Measurements from ENCODE around the gene MARCHF3.
"Not testable (repeated sequence)": the region's sequence is repeated elsewhere in the genome, so short reads cannot be mapped to it uniquely, and the experiment has no call there.

MARCHF3 gene

GRCh38 chr5:126866851-126867636 lies 163.3 kb downstream of the MARCHF3 start:
- DNase-seq, result no peak

- no peak for DNase-seq
Measured at GRCh38 chr5:126865299-126865698, 165.1 kb downstream of the MARCHF3 start.

DNA sequence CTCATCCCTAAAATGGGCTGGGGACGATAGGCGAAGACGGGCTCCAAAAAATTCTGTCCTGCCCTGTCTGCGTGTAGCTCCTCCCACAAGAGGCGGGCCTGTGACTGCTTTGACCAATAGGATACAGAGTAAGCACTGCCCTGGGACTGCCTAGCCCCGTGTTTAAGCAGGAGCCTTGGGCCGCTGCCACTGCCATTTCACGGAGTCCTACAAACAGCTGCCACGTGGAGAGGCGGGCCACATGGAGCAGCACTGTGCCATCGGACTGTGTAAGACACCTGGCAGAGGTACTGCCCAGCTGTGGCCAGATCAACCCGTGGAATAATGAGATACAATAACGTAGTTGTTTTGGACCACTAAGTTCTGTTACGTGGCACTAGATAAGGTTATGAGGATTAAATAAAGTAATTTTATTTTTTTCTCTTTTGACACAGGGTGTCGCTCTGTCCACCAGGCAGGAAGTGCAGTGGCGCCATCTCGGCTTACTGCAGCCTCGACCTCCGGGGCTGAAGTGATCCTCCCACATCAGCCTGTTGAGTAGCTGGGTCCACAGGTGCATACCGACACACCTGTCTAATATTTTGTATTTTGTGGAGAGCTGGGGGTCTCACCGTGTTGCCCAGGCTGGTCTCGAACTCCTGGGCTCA lies 166.2 kb downstream of the MARCHF3 start:
- DNase-seq, result no peak

- no peak for DNase-seq
Measured at GRCh38 chr5:126863402-126863801, 167.0 kb downstream of the MARCHF3 start.

GRCh38 chr5:126858441-126858840 lies 171.9 kb downstream of the MARCHF3 start:
- DNase-seq, result no peak

DNA sequence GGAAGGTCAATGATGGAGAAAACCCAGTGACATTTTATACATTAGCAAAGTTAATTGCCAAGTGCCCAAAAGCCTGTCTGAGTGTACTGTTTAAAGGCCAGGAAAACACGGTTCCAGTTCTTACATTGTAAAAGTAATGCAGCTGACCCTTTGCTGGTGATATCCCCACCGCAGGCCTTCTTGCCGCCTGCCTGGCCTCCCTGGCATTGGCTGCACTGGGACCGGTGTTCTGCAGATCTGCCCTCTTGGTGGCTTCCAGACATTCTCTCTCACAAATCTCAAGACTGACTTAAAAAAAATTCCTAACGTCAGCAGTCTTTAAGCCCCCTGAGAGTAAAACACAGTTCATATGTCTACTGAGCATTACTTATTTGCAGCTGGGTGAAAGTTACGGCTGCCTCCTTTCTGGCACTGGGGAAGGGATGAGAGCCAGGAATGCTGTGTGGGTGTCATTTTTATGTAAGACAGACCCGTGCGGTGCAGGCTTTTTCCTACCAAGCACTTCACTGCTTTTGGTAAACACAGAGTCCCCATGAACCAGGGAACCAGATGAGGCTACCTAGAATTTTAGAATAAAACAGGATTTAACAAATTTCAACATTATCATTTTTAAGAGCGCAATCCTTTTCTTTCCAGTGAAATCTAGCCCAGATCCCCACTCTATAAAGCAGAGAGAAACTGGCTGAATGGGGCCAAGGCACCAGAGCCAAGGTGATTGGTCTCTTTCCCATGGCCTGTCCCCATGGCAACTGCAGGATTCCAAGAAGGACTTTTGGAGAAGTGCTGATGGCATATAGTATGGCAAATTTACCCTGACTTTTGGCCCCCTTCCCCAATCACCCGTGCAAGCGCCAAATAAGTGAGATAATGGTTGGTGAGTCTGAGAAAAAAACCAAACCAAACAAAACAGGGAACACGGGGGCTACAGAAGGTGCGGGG lies 172.6 kb downstream of the MARCHF3 start:
- DNase-seq, result no peak

DNA sequence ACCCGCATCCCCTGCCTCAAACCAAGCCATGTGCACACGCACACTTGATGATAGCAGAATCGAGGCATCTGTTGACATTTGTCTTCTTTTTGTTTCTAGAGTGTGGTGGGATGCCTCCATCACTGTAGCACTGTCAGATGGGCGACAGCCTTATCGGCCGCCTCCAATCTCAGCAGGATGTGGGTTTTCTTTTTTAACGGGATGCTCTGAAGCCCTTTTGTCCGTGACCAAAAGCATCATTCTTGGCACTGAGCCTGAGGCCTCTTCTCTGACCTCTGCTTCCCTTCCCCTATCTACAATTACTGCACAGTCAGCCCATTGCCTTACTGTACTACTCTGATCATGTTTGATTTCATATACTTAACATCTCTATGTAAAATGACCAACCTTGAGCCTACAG lies 175.1 kb downstream of the MARCHF3 start:
- DNase-seq, result no peak

DNA sequence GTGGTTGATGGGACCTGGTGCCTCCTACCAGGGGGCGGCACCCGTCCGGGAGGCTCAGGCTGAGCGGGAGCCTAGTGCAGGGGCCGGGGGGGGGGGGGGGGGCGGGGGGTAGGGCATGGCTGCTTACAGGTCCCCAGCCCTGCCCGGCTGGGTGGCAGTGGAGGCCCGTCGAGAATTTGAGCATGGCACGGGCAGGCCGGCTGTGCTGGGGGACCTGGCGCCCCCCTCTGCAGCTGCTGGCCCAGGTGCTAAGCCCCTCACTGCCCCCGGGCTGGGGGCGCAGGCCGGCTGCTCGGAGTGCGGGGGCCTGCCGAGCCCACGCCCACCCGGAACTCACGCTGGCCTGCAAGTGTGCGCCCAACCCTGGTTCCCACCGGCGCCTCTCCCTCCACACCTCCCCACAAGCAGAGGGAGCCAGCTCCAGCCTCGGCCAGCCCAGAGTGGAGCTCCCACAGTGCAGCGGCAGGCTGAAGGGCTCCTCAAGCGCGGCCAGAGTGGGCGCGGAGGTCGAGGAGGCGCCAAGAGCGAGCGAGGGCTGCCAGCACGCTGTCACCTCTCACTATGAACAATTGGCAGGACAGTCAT lies 175.7 kb downstream of the MARCHF3 start:
- DNase-seq, result no peak

GRCh38 chr5:126853541-126854307 lies 176.6 kb downstream of the MARCHF3 start:
- DNase-seq, result not testable (repeated sequence)

- no peak for DNase-seq
Measured at GRCh38 chr5:126852841-126853271, 177.5 kb downstream of the MARCHF3 start.

DNA sequence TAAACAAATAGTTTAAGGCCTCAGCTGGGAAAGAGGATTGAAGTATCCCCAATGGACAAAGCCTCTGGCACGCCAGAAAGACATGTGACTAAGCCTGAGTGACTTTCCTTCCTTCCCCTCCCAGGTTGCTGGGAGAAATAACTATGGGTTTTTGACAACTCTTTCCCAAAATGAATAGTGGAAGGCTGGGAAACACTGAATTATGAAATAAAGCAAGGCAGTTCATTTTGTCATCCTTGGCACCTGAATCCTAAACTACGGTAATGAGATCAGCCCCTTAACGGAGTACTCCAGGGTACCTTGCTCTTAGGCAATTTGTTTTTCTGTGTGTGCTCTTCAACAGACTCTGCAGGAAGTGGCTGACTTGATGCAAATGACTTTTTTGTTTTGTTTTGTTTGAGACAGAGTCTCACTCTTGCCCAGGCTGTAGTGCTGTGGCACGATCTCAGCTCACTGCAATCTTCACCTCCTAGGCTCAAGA lies 178.2 kb downstream of the MARCHF3 start:
- DNase-seq, result no peak

GRCh38 chr5:126851501-126852011 lies 178.8 kb downstream of the MARCHF3 start:
- DNase-seq, result no peak

DNA sequence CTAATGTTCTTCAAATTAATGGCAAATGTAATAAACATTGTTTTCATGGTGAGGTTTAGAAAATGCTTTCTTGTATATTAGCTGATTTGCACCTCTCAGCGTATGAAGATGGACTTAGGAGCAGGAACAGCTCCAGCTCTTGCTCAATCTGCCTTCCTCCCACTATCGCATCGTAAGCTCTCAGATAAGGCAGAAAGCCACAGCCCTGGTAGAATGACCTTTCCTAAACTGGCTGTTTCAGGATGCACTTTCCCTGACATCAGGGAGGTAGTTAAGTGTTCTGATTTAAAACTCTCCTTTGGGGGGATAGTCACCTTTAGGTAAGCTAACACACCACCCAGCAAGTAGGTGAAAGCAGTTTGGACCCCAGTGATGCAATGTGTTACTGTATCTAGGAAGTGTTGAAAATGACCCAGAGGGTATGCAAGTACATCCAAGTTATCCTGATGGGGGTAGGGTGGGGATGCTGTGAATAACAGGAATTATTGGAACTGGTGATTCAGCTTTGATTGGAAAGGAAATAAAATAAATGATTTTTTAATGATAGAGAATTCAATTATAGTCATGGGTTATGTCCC lies 181.2 kb downstream of the MARCHF3 start:
- DNase-seq, result no peak

DNA sequence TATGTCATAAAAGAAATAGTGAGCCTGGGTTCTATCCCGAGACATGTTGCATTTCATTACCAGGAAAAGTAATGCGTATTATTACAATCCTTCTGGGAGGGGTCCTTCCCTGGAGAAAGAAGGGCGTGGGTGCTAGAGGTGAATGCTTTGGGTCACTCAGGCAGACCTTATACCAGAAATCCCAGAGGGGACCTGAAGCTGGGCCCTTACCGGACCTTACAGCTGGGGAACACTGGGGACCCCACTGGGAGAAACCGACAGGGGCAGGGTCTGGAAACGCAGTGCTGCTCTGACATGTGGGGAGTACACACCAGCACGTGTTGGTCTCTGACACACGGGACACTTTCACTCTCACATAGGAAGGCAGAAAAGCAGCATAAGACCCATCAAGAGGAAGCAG lies 182.1 kb downstream of the MARCHF3 start:
- no peak for DNase-seq

GRCh38 chr5:126847826-126848251 lies 182.5 kb downstream of the MARCHF3 start:
- no peak for DNase-seq

DNA sequence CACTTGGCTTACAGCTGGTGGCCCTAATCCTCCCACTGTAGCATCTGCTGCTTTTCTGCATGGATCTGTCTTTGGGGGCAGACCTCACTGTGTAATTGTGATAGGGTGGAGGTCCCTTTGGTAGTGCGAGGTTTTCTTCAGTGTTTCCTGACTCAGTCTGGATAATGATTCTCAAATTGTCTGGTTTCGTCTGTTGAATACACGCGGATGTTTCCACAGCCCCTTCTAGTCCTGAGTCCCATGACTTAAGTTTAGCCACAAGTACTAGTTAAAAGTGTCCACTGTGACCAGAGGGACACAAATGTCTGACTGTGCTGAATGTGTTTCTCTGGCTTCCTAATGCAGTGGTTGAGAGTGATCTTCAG lies 182.9 kb downstream of the MARCHF3 start:
- no peak for DNase-seq

- DNase-seq, result no peak
Measured at GRCh38 chr5:126846744-126847455, 183.5 kb downstream of the MARCHF3 start.

DNA sequence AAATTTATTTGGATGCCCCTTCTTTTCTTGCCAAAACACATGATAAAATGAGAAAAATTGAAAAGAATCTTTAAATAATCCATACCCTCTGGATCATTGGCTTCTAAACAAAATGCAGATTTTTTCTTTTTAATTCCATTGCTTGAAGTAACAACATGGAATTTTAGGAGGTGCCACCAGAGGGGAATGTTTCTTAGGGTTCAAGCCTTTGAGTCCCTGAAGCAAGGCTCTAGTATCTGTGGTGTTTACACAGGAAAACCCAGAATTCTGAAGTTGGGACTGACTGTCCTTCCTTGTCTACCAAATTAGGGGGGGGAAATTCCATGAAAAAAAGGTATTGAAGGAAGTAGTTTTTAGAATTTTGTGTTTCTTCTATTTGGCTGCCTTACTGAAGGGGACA lies 184.0 kb downstream of the MARCHF3 start:
- no peak for DNase-seq

DNA sequence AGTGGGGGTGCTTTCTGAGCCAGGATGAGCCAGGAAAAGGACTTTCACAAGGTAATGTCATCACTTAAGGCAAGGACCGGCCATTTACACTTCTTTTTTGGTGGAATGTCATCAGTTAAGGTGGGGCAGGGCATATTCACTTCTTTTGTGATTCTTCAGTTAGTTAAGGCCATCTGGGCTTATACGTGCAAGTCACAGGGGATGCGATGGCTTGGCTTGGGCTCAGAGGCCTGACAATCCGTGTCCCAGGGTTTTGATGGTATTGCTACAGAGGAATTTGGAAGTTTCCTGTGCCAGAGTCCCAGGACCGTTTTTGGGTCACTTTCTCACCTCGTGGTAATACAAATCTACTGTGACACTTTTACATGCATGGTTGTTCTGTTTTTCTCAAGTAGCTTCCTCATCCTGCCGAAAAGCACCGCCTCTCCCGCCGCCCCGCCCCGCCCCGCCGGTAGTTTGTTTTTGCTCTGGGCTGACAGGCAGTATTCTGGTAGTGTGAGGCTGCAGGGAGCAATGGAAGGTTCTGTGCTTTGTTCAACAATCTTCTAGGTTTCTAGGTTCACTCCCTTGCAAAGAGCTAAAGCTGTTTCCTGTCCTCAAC lies 184.8 kb downstream of the MARCHF3 start:
- DNase-seq, result not testable (repeated sequence)

DNA sequence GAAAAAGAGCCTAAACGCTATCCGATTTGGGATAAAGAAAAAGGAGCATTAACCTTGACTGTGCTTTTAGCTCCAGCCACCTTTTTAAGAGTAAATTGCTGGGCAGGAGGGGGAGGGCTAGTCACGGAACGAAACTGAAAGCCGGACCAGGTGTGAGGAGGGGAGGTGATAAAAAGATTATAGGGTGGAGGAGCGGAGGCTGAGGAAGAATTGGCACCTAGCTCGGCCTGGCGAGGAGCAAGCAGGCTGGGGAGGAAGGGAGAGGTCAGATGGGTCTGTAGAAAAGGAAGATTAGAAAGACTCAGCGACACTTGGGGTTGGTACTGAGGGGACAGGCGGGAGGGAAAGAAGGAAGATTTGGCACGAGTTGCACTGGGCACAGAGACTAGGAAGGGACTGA lies 187.0 kb downstream of the MARCHF3 start:
- not testable (repeated sequence) for DNase-seq
